Endothelial cell of umbilical vein (primary cell): ENCODE measurements around the gene SHISA7. TPM values are rescaled to one million over a fixed set of nuclear protein-coding genes. Genes with fewer than 3 reads are reported as not detected.

ENCODE experiments used
- BruUV-seq: library from RNA; stranded (reverse); fragments of 400-500 nt; replicated peaks from 2 replicates; lab custom pipeline; 2021; lab: Mats Ljungman, UMichigan
- CTCF ChIA-PET: fragments of 300-600, 350-600 bp; sonication (Branson Sonifier 250); formaldehyde crosslinking; loops from one replicate; lab custom pipeline; 2021; ENCODE audit warnings: antibody characterized with exemption, inconsistent platforms; lab: Charles Lee
- POLR2A ChIA-PET: fragments of 300-600, 350-600 bp; sonication (Branson Sonifier 250); formaldehyde crosslinking; loops from one replicate; lab custom pipeline; 2021; ENCODE audit warnings: antibody characterized with exemption, inconsistent platforms; lab: Charles Lee
- DNase-seq: peaks from one replicate; pipeline ENCODE4 v3.0.0-alpha.2; 2011; ENCODE audit warnings: low read depth, low spot score
- FAIRE-seq: peaks from 2 replicates; lab custom pipeline; 2011; peaks lifted over from hg19 to GRCh38; lab: Jason Lieb, UNC
- H2AFZ ChIP-seq: 2 replicates; pipeline ENCODE4 v1.6.0; 2012; ENCODE audit warnings: low read depth, low read length, control low read depth, inconsistent platforms
- H3K27ac ChIP-seq: 2 replicates; pipeline ENCODE4 v1.5.1; 2011; ENCODE audit warnings: low read depth, mild to moderate bottlenecking, control low read depth, low read length, moderate library complexity; ENCODE audit not compliant: insufficient read depth
- H3K27me3 ChIP-seq, 2 experiments: 2 replicates each; pipeline versions ENCODE4 v1.6.0 to v1.6.1; 2011; ENCODE audit warnings: low read length in 2 of 2, mixed read lengths in 1 of 2; ENCODE audit not compliant: control insufficient read depth in 2 of 2, insufficient read depth in 2 of 2
- H3K36me3 ChIP-seq, 2 experiments: 2 replicates in 1 of 2; 3 replicates in 1 of 2; pipeline ENCODE4 v1.5.1; 2011; ENCODE audit warnings: low read length in 2 of 2, mild to moderate bottlenecking in 1 of 2, moderate library complexity in 1 of 2; ENCODE audit not compliant: control insufficient read depth in 2 of 2, insufficient read depth in 2 of 2; ENCODE audit errors: extremely low read depth in 1 of 2
- H3K4me1 ChIP-seq: 3 replicates; pipeline ENCODE4 v1.5.1; 2011; ENCODE audit warnings: mild to moderate bottlenecking, low read length; ENCODE audit not compliant: control insufficient read depth, insufficient read depth; ENCODE audit errors: extremely low read depth
- H3K4me2 ChIP-seq: 2 replicates; pipeline ENCODE4 v1.6.1; 2011; ENCODE audit warnings: low read length, control low read depth, mixed read lengths; ENCODE audit not compliant: insufficient read depth
- H3K4me3 ChIP-seq, 3 experiments: fragments of 200-600 bp in 1 of 3; sonication (generic), shearing (Covaris generic) in 1 of 3; replicated peaks in 1 of 3; 2 replicates each; pipeline ENCODE4 v1.5.1; 2011 to 2016; ENCODE audit warnings: control low read depth in 3 of 3, low read length in 3 of 3, mild to moderate bottlenecking in 2 of 3, inconsistent platforms in 1 of 3, low read depth in 1 of 3, moderate library complexity in 1 of 3; ENCODE audit not compliant: insufficient read depth in 1 of 3
- H3K79me2 ChIP-seq: 2 replicates; pipeline ENCODE4 v1.6.0; 2012; ENCODE audit warnings: low read length, inconsistent platforms; ENCODE audit not compliant: control insufficient read depth, insufficient read depth
- H3K9ac ChIP-seq: replicated peaks from 2 replicates; pipeline ENCODE3; 2011; ENCODE audit warnings: low read length, control low read depth; ENCODE audit not compliant: insufficient read depth; ENCODE audit errors: extremely low read depth
- H3K9me1 ChIP-seq: replicated peaks from 3 replicates; pipeline ENCODE4 v1.6.0; 2011; ENCODE audit warnings: mild to moderate bottlenecking, low read length; ENCODE audit not compliant: control insufficient read depth, insufficient read depth; ENCODE audit errors: extremely low read depth
- H3K9me3 ChIP-seq: replicated peaks from 2 replicates; pipeline ENCODE4 v1.5.1; 2012; ENCODE audit warnings: low read length, inconsistent platforms; ENCODE audit not compliant: control insufficient read depth, insufficient read depth
- H4K20me1 ChIP-seq: replicated peaks from 2 replicates; pipeline ENCODE3; 2011; ENCODE audit warnings: mild to moderate bottlenecking, low read length; ENCODE audit not compliant: control insufficient read depth, insufficient read depth; ENCODE audit errors: extremely low read depth
- EZH2 ChIP-seq: IDR thresholded peaks from 2 replicates; pipeline ENCODE4 v1.6.1; 2012; ENCODE audit warnings: borderline replicate concordance, low read depth, mild to moderate bottlenecking, moderate library complexity, low read length, inconsistent platforms; ENCODE audit not compliant: severe bottlenecking
- FOS ChIP-seq: IDR thresholded peaks from 2 replicates; pipeline ENCODE4 v1.6.1; 2011; ENCODE audit warnings: mild to moderate bottlenecking, low read length, moderate library complexity, borderline replicate concordance; ENCODE audit not compliant: insufficient read depth
- GATA2 ChIP-seq: IDR thresholded peaks from 2 replicates; pipeline ENCODE4 v1.7.0; 2011; ENCODE audit warnings: low read depth, mild to moderate bottlenecking, moderate library complexity, mixed read lengths, low read length; ENCODE audit not compliant: insufficient read length, insufficient read depth
- JUN ChIP-seq: IDR thresholded peaks from 2 replicates; pipeline ENCODE4 v1.6.1; 2011; ENCODE audit warnings: borderline replicate concordance, low read depth; ENCODE audit not compliant: insufficient read length, insufficient read depth
- MAX ChIP-seq: IDR thresholded peaks from 2 replicates; pipeline ENCODE4 v1.6.1; 2011; ENCODE audit not compliant: insufficient read depth, insufficient read length
- MYC ChIP-seq: IDR thresholded peaks from one replicate; pipeline ENCODE4 v1.6.1; 2011; ENCODE audit warnings: mild to moderate bottlenecking, low read depth, low read length
- POLR2A ChIP-seq: IDR thresholded peaks from 2 replicates; pipeline ENCODE4 v1.6.1; 2012; ENCODE audit warnings: low read depth, mild to moderate bottlenecking, control low read depth, low read length
- POLR2AphosphoS5 ChIP-seq: IDR thresholded peaks from 2 replicates; pipeline ENCODE4 v1.6.1; 2012; ENCODE audit warnings: low read depth, mild to moderate bottlenecking, control low read depth, low read length, moderate library complexity; ENCODE audit not compliant: insufficient read depth
- dilution Hi-C: fragments of 300-500 bp; cut with MboI; formaldehyde crosslinking; loops from one replicate; pipeline ENCODE4 v1.15.0; 2019; ENCODE audit warnings: low sequenced_read_pairs; ENCODE audit not compliant: extremely low pct_ligation_motif_present
- intact Hi-C: fragments of 100-400 bp; cut with micrococcal nuclease; formaldehyde crosslinking; loops from one replicate; pipeline ENCODE4 v1.10.0; 2022
- polyA plus RNA-seq, 4 experiments: library from polyadenylated mRNA; depleted of rRNA in 3 of 4; stranded (reverse) in 3 of 4; unstranded in 1 of 4; fragments of >200 nt; gene quantifications; 2 replicates each; pipeline versions ENCODE4 v1.2.1 to v1.2.3, GENCODE V29; 2011 to 2012; ENCODE audit warnings: missing spikeins in 1 of 4
- total RNA-seq: library from RNA; stranded (reverse); gene quantifications from 2 replicates; pipeline ENCODE4 v1.2.3, GENCODE V29; 2021
- TF ChIP-seq, protein P1 (sequence below), 2 donors: IDR thresholded peaks; 1 replicate in 1 of 2; 2 replicates in 1 of 2; pipeline ENCODE4 v1.5.1; 2011; ENCODE audit warnings: low read length in 2 of 2, mild to moderate bottlenecking in 2 of 2, moderate library complexity in 2 of 2, control low read depth in 1 of 2, inconsistent platforms in 1 of 2, low read depth in 1 of 2; ENCODE audit not compliant: insufficient read depth in 1 of 2; ENCODE audit errors: extremely low read depth in 1 of 2

Gene SHISA7
- total and polyA plus RNA-seq, 2 donors (not counting 3 experiments of a cell fraction or from before 2014, with no cell fraction given) = not detected

DNA sequence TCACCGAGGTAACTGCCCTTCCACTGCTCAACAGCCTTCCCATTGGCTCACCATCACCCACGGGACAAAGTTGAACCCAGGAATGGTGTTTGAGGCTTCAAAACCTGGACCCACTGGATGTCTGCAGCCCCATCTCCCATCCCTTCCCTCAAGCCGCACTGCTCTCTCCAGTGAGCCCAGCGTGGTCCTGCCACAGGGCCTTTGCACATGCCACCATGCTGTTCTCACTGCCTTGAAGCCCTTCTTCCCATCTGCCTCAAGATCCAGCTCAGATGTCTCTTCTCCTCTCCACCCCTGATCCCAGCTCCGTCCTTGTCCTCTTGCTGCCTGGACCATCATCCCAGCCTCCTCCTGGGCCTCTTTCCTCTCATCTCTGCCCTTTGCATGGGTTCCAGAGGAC lies 4.0 kb downstream of the SHISA7 start:
- H3K4me3 ChIP-seq = no peak overlapping the region
- no peaks in the 10 kb centered on the region for H3K4me1 ChIP-seq
- H3K9ac ChIP-seq = no peak overlapping the region
- H3K9me3 ChIP-seq = no peaks in the 10 kb centered on the region
- H3K36me3 ChIP-seq = no peaks in the 10 kb centered on the region
- H3K79me2 ChIP-seq = no peaks in the 10 kb centered on the region
- no peak overlapping the region for H2AFZ ChIP-seq
- POLR2A ChIA-PET = no interaction called here
- H3K4me2 ChIP-seq = no peak overlapping the region
- DNase-seq (no peak), FAIRE-seq (no peak)
- no peaks in the 10 kb centered on the region for H4K20me1 ChIP-seq
- CTCF ChIA-PET = interaction anchor here (1.1 kb wide), 1 partner anchor 28 kb away, joined by 3 read pairs; no protein-coding TSS in a partner anchor
- dilution Hi-C loops (no loop called here), intact Hi-C loops (no loop called here)
- BruUV-seq = no TSS peak
- no peak overlapping the region for H3K27ac ChIP-seq
- H3K9me1 ChIP-seq = no peaks in the 10 kb centered on the region
- H3K27me3 ChIP-seq = peaks cover 27 to 31% of the 10 kb centered on the region in 2 experiments
- TF ChIP-seq JUN = no peak
- no peak for TF ChIP-seq EZH2
- TF ChIP-seq POLR2A = no peak
- TF ChIP-seq, protein P1, sequence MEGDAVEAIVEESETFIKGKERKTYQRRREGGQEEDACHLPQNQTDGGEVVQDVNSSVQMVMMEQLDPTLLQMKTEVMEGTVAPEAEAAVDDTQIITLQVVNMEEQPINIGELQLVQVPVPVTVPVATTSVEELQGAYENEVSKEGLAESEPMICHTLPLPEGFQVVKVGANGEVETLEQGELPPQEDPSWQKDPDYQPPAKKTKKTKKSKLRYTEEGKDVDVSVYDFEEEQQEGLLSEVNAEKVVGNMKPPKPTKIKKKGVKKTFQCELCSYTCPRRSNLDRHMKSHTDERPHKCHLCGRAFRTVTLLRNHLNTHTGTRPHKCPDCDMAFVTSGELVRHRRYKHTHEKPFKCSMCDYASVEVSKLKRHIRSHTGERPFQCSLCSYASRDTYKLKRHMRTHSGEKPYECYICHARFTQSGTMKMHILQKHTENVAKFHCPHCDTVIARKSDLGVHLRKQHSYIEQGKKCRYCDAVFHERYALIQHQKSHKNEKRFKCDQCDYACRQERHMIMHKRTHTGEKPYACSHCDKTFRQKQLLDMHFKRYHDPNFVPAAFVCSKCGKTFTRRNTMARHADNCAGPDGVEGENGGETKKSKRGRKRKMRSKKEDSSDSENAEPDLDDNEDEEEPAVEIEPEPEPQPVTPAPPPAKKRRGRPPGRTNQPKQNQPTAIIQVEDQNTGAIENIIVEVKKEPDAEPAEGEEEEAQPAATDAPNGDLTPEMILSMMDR (IDR thresholded peaks at IDR 0.05; ENCODE audit: extremely low read depth in 1 of 2, insufficient read depth in 1 of 2, low read depth in 1 of 2, low read length in 2 of 2) = no peak
- TF ChIP-seq MAX = no peak
- no peak for TF ChIP-seq POLR2AphosphoS5
- TF ChIP-seq FOS = no peak
- no peak for TF ChIP-seq GATA2
- TF ChIP-seq MYC = no peak
